HepG2 (cell line): ENCODE results near the gene PRKG1. TPM values are rescaled to one million over a fixed set of nuclear protein-coding genes. Genes with fewer than 3 reads are reported as not detected.

Experiments
- ATAC-seq: fragments of 200-7000 bp; cut with Tn5 transposase; 3 replicates; pipeline ENCODE4 v1.9.1; 2020; ENCODE audit warnings: mild to moderate bottlenecking, moderate library complexity
- BruUV-seq: library from RNA; stranded (reverse); fragments of 400-500 nt; replicated peaks from 2 replicates; lab custom pipeline; 2021; lab: Mats Ljungman, UMichigan
- CTCF ChIA-PET: fragments of 300-600 bp; formaldehyde crosslinking; extraction: SDS; loops from one replicate; lab custom pipeline; 2021; ENCODE audit warnings: low total read pairs, inconsistent platforms, low intra/inter-chr PET ratio; lab: Yijun Ruan, JAX
- POLR2A ChIA-PET: fragments of 350-600 bp; sonication (Branson Sonifier 250); formaldehyde crosslinking; loops from one replicate; lab custom pipeline; 2020; ENCODE audit warnings: antibody characterized with exemption, inconsistent platforms; lab: Yijun Ruan, JAX
- DNase-seq: peaks from one replicate; pipeline ENCODE4 v3.0.0-alpha.2; 2015; ENCODE audit warnings: low spot score
- FAIRE-seq: peaks from 3 replicates; lab custom pipeline; 2011; peaks lifted over from hg19 to GRCh38; lab: Jason Lieb, UNC
- H2AFZ ChIP-seq: one replicate; pipeline ENCODE4 v1.6.1; 2011; ENCODE audit warnings: low read length, inconsistent platforms
- H3K27ac ChIP-seq: fragments of 300-600 bp; 3 replicates; pipeline ENCODE4 v1.8.0; 2011; ENCODE audit warnings: mixed run types, mild to moderate bottlenecking, mixed read lengths, low read length, inconsistent platforms; ENCODE audit not compliant: insufficient read depth; ENCODE audit errors: extremely low read length
- H3K27me3 ChIP-seq, 2 experiments: fragments of 200-600 bp in 1 of 2; 2 replicates in 1 of 2; 3 replicates in 1 of 2; pipeline versions ENCODE4 v1.6.0 to v1.8.0; 2011; ENCODE audit warnings: low read length in 2 of 2, mild to moderate bottlenecking in 2 of 2, moderate library complexity in 2 of 2, inconsistent platforms in 1 of 2; ENCODE audit not compliant: insufficient read depth in 2 of 2, control insufficient read depth in 1 of 2
- H3K36me3 ChIP-seq, 2 experiments: fragments of 200-600 bp in 1 of 2; replicated peaks in 1 of 2; 2 replicates in 1 of 2; 3 replicates in 1 of 2; pipeline versions ENCODE4 v1.5.1 to v1.8.0; 2011; ENCODE audit warnings: low read length in 2 of 2, inconsistent platforms in 1 of 2; ENCODE audit not compliant: insufficient read depth in 2 of 2, control insufficient read depth in 1 of 2
- H3K4me1 ChIP-seq: 2 replicates; pipeline ENCODE4 v1.5.1; 2012; ENCODE audit warnings: low read length, inconsistent platforms; ENCODE audit not compliant: insufficient read depth
- H3K4me2 ChIP-seq: 2 replicates; pipeline ENCODE4 v1.6.0; 2011; ENCODE audit warnings: low read depth, low read length, inconsistent platforms
- H3K4me3 ChIP-seq, 3 experiments: fragments of 200-600 bp in 1 of 3; sonication (generic), shearing (Covaris generic) in 1 of 3; replicated peaks in 1 of 3; 2 replicates each; pipeline ENCODE4 v1.5.1; 2011 to 2016; ENCODE audit warnings: low read length in 3 of 3, inconsistent platforms in 2 of 3, low read depth in 2 of 3, mild to moderate bottlenecking in 2 of 3, control low read depth in 1 of 3, mixed read lengths in 1 of 3; ENCODE audit not compliant: insufficient read depth in 1 of 3
- H3K79me2 ChIP-seq: one replicate; pipeline ENCODE4 v1.6.1; 2011; ENCODE audit warnings: low read length, inconsistent platforms; ENCODE audit not compliant: insufficient read depth
- H3K9ac ChIP-seq: 2 replicates; pipeline ENCODE4 v1.6.0; 2011; ENCODE audit warnings: mild to moderate bottlenecking, low read depth, low read length, inconsistent platforms; ENCODE audit not compliant: insufficient read depth
- H3K9me3 ChIP-seq: 2 replicates; pipeline ENCODE4 v1.5.1; 2012; ENCODE audit warnings: mild to moderate bottlenecking, low read length
- H4K20me1 ChIP-seq: 2 replicates; pipeline ENCODE4 v1.6.0; 2011; ENCODE audit warnings: inconsistent platforms, mild to moderate bottlenecking, low read length, moderate library complexity; ENCODE audit not compliant: insufficient read depth
- ETV6 ChIP-seq: sonication (generic); formaldehyde crosslinking; conservative IDR thresholded peaks from 2 replicates; pipeline ENCODE4 v1.4.0; 2020; ENCODE audit warnings: missing genetic modification reagents
- HDAC1 ChIP-seq: sonication (generic); formaldehyde crosslinking; IDR thresholded peaks from 2 replicates; pipeline ENCODE4 v1.5.1; 2020; ENCODE audit warnings: mild to moderate bottlenecking, missing genetic modification reagents
- KDM5A ChIP-seq: fragments of 200-600 bp; sonication (generic); IDR thresholded peaks from 2 replicates; pipeline ENCODE4 v1.7.0; 2018; ENCODE audit warnings: antibody characterized with exemption, mild to moderate bottlenecking, low read length, borderline replicate concordance
- NFIC ChIP-seq: IDR thresholded peaks from 2 replicates; pipeline ENCODE4 v1.6.1; 2012; ENCODE audit warnings: mild to moderate bottlenecking, low read length, inconsistent platforms
- PLRG1 ChIP-seq: fragments of 450-650 bp; conservative IDR thresholded peaks from 2 replicates; pipeline ENCODE4 v1.6.1; 2016
- ZFYVE20 ChIP-seq: sonication (generic); formaldehyde crosslinking; IDR thresholded peaks from 2 replicates; pipeline ENCODE4 v1.8.0; 2023; ENCODE audit warnings: low read depth, mild to moderate bottlenecking, moderate library complexity, missing genetic modification reagents, borderline replicate concordance
- ZNF136 ChIP-seq: sonication (generic); formaldehyde crosslinking; IDR thresholded peaks from 2 replicates; pipeline ENCODE4 v1.8.1; 2022; ENCODE audit warnings: low read depth, mild to moderate bottlenecking, moderate library complexity, missing genetic modification reagents
- WGBS: methylation state at CpG from one replicate; pipeline ENCODE4 v1.1.6; 2017; ENCODE audit warnings: low lambda C conversion rate; 5-methylcytosine and 5-hydroxymethylcytosine counted together
- in situ Hi-C: cut with HindIII; loops from 2 replicates; pipeline ENCODE4 v1.10.0; 2017; ENCODE audit warnings: low pct_unique_long_range_greater_than_20kb; ENCODE audit not compliant: extremely low pct_ligation_motif_present
- intact Hi-C: fragments of 100-400 bp; cut with micrococcal nuclease; formaldehyde crosslinking; loops from one replicate; pipeline ENCODE4 v1.10.0; 2022; ENCODE audit not compliant: unreplicated experiment
- polyA plus RNA-seq, 8 experiments: library from polyadenylated mRNA; depleted of rRNA in 3 of 8; stranded (reverse) in 7 of 8; unstranded in 1 of 8; fragments of >200 nt; fragmentation: Illumina TruSeq in 4 of 8; extraction: Trizol in 4 of 8; gene quantifications; 2 replicates each; pipeline versions ENCODE4 v1.2.1 to v1.2.3, GENCODE V29; 2011 to 2016; ENCODE audit warnings: low read depth in 4 of 8, missing spikeins in 1 of 8, mixed read lengths in 1 of 8; ENCODE audit not compliant: insufficient read depth in 1 of 8
- total RNA-seq, 5 experiments: library from RNA; depleted of rRNA; stranded (reverse); fragments of >200 nt; fragmentation: Illumina TruSeq; extraction: Trizol; gene quantifications; 2 replicates each; pipeline ENCODE4 v1.2.3, GENCODE V29; 2016; ENCODE audit warnings: low read depth in 1 of 5

PRKG1 gene
- total and polyA plus RNA-seq, 2 of the 13 experiments (the other 11 are each of a cell fraction or from before 2014, with no cell fraction given) = 0.01 TPM; not detected in 1

- no peaks in the 10 kb centered on the region; a peak in 1 of 5 replicates for H3K27me3 ChIP-seq
- ChIA-PET CTCF (no interaction called here), POLR2A (no interaction called here)
- H3K27ac ChIP-seq = no peak overlapping the region
- H3K9me3 ChIP-seq = no peaks in the 10 kb centered on the region
- no peak overlapping the region for H3K4me3 ChIP-seq
- H3K9ac ChIP-seq = no peak overlapping the region
- ATAC-seq (no peak), FAIRE-seq (no peak), DNase-seq (no peak)
- BruUV-seq = no TSS peak
- intact Hi-C loops (no loop called here), in situ Hi-C loops (no loop called here)
- no peaks in the 10 kb centered on the region for H3K36me3 ChIP-seq
- no peaks in the 10 kb centered on the region for H3K4me1 ChIP-seq
- no peaks in the 10 kb centered on the region for H3K79me2 ChIP-seq
- TF ChIP-seq HDAC1 (CRISPR knock-in tag) (no peak), PLRG1 (no peak), NFIC (no peak)
- H3K4me2 ChIP-seq = no peak overlapping the region
- 4% methylated on average over 2 of the region's 2 CpGs for WGBS
- no peaks in the 10 kb centered on the region for H4K20me1 ChIP-seq
- H2AFZ ChIP-seq = no peak overlapping the region
These were observed 698.1 kb downstream of the PRKG1 start for GRCh38 chr10:51772387-51772786.

- Histone ChIP-seq H3K79me2 (no peaks in the 10 kb centered on the region), H3K4me2 (no peak overlapping the region), H3K9ac (no peak overlapping the region), H3K4me3 (no peak overlapping the region), H3K27ac (no peak overlapping the region), H2AFZ (no peak overlapping the region), H3K9me3 (no peaks in the 10 kb centered on the region), H3K27me3 (no peaks in the 10 kb centered on the region; a peak in 1 of 5 replicates), H3K36me3 (no peaks in the 10 kb centered on the region), H3K4me1 (no peaks in the 10 kb centered on the region), H4K20me1 (no peaks in the 10 kb centered on the region)
- intact Hi-C loops = no loop called here
- BruUV-seq = no TSS peak
- TF ChIP-seq ZFYVE20 (CRISPR knock-in tag) = no peak
- no peak for TF ChIP-seq ETV6 (CRISPR knock-in tag)
- no peak for TF ChIP-seq KDM5A
- TF ChIP-seq ZNF136 (CRISPR knock-in tag) = no peak
- ChIA-PET POLR2A (no interaction called here), CTCF (no interaction called here)
- no peak for ATAC-seq
- FAIRE-seq = no peak
- in situ Hi-C loops = no loop called here
- DNase-seq = no peak
These were observed 699.4 kb downstream of the PRKG1 start for GRCh38 chr10:51773681-51774080.
